Osteocyte (in vitro differentiated cells): Measurements from ENCODE around the gene FUBP3. TPM values are rescaled to one million over a fixed set of nuclear protein-coding genes. Genes with fewer than 3 reads are reported as not detected.

Source experiments
- DNase-seq: peaks from one replicate; pipeline ENCODE4 v3.0.0; 2021; ENCODE audit warnings: mixed read lengths; ENCODE audit not compliant: unreplicated experiment; ENCODE audit errors: extremely low spot score
- H3K27ac Mint-ChIP-seq: one replicate; pipeline ENCODE4 v1.8.0; 2021; ENCODE audit warnings: mild to moderate bottlenecking, mixed read lengths; ENCODE audit not compliant: unreplicated experiment
- H3K27me3 Mint-ChIP-seq: one replicate; pipeline ENCODE4 v1.8.0; 2021; ENCODE audit warnings: mixed read lengths; ENCODE audit not compliant: unreplicated experiment
- H3K36me3 Mint-ChIP-seq: one replicate; pipeline ENCODE4 v1.8.0; 2021; ENCODE audit warnings: mixed read lengths; ENCODE audit not compliant: unreplicated experiment
- H3K4me1 Mint-ChIP-seq: one replicate; pipeline ENCODE4 v1.8.0; 2021; ENCODE audit warnings: mixed read lengths; ENCODE audit not compliant: unreplicated experiment
- H3K4me3 Mint-ChIP-seq: one replicate; pipeline ENCODE4 v1.8.0; 2021; ENCODE audit warnings: mild to moderate bottlenecking, moderate library complexity, mixed read lengths; ENCODE audit not compliant: unreplicated experiment
- H3K9me3 Mint-ChIP-seq: one replicate; pipeline ENCODE4 v1.8.0; 2021; ENCODE audit warnings: mixed read lengths; ENCODE audit not compliant: unreplicated experiment
- total RNA-seq: library from RNA; stranded (reverse); gene quantifications from 2 replicates; pipeline ENCODE4 v1.2.1, GENCODE V29; 2021
- TF ChIP-seq, protein P1 (sequence below): fragments of 200-600 bp; sonication (generic); IDR thresholded peaks from 2 replicates; pipeline ENCODE4 v1.5.0; 2021; ENCODE audit warnings: antibody characterized with exemption, mild to moderate bottlenecking, moderate library complexity

The FUBP3 gene
- total RNA-seq, 1 donor from 2014 or later, result 72.7 TPM

DNA sequence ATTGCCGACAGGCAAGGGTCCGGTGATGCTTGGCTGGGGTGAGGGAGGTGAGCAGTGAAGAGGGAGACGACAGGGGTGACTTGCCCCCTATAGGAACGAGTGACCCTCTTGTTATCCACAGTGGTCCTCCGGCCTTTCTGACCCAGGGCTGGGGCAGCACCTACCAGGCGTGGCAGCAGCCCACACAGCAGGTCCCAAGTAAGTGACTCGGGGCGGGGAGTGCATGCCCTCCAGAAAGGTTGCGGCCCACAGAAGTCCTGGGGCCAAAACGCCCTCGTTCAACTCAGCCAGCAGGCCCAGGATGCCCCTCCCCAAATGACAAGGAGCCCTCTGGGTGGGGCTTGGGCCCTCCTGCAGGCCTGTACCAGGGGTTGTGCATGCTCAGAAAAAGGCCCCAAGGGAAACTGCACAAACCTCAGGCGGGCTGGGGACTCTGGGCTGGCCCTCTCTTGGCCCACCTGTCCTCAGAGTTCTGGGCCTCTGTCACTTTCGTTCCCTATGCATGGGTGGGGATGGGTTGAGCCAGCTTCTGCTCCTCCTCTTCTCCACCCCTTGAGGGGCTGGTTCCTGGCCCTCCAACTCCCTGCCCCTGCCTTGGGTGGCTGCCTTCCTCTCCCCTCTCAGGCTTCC, 52.8 kb downstream of the FUBP3 start:
- H3K4me3 Mint-ChIP-seq, result no peak overlapping the region
- no peak for DNase-seq
- TF ChIP-seq, protein P1, sequence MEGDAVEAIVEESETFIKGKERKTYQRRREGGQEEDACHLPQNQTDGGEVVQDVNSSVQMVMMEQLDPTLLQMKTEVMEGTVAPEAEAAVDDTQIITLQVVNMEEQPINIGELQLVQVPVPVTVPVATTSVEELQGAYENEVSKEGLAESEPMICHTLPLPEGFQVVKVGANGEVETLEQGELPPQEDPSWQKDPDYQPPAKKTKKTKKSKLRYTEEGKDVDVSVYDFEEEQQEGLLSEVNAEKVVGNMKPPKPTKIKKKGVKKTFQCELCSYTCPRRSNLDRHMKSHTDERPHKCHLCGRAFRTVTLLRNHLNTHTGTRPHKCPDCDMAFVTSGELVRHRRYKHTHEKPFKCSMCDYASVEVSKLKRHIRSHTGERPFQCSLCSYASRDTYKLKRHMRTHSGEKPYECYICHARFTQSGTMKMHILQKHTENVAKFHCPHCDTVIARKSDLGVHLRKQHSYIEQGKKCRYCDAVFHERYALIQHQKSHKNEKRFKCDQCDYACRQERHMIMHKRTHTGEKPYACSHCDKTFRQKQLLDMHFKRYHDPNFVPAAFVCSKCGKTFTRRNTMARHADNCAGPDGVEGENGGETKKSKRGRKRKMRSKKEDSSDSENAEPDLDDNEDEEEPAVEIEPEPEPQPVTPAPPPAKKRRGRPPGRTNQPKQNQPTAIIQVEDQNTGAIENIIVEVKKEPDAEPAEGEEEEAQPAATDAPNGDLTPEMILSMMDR, result no peak

DNA sequence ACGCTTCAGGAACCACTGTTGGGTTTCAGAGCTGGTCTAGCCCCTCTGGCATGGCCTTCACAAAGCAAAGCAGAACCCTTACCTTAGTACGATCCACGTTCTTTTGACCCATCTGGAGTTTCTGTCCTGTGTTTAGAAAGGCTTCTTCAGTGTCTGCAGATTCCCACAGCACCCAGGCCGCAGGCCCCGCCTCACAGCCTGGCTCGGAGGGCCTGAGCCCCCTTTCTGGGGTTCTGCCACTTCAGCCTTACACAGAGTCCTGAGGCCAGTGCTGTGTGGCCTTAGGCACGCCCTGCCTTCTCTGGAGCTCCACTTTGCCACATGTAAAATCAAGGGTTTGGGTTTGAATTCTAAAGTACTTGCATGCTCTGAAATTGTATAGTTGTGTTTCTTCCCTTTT, 53.5 kb downstream of the FUBP3 start:
- no peak for DNase-seq
- Mint-ChIP-seq H3K27ac (no peak overlapping the region), H3K4me3 (no peak overlapping the region), H3K9me3 (no peaks in the 10 kb centered on the region), H3K36me3 (peaks cover 30% of the 10 kb centered on the region), H3K4me1 (no peaks in the 10 kb centered on the region), H3K27me3 (no peaks in the 10 kb centered on the region)
- TF ChIP-seq, protein P1, result no peak

More for the DNA sequence above, 52.8 kb downstream of the FUBP3 start:
- no peaks in the 10 kb centered on the region for H3K9me3 Mint-ChIP-seq
- H3K36me3 Mint-ChIP-seq, result peaks cover 33% of the 10 kb centered on the region
- H3K4me1 Mint-ChIP-seq, result no peaks in the 10 kb centered on the region
- H3K27me3 Mint-ChIP-seq, result no peaks in the 10 kb centered on the region
- H3K27ac Mint-ChIP-seq, result no peak overlapping the region

DNA sequence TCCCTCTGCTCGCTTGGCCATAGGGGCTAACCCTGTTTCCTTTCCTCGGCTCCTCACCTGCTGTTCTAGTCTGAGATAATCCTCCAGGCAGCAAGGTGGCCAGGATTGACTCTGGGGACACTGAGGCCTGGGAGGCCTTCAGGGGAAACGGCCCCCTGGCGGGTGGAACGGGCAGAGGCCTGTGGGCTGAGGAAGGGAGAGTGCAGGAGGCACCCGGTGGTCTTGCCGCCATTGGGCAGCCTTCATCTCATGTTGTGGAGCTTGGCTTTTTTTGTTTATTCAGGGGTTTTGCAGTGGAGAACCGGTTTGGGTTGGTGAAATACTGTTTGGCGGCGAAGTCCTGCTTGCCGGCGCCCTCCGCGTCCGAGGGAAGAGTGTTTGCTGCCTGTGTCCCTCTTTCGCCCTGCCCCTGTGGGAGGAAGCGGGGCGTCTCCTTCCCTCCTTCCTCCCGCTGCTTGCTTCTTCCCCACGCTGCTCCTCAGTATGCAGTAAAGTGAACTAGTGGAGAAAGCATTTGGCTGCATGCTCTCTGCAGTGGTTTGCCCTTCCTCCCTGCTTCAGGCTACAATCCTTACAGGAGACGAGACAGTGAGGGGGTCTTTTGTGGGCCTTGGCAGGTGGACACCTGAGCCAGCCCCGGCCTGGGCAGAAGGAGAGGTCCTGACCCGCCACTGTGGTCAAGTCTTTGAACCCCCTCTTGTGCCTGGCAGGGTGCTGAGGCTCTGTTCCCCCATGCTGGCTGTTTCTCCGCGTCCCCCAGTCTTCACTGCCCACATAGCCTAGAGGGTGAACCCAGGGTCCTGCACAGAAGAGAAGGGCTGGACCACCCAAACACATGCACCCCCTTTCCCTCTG, 54.2 kb downstream of the FUBP3 start:
- H3K27me3 Mint-ChIP-seq, result no peaks in the 10 kb centered on the region
- no peak for DNase-seq
- no peak overlapping the region for H3K4me3 Mint-ChIP-seq
- H3K27ac Mint-ChIP-seq, result no peak overlapping the region
- no peaks in the 10 kb centered on the region for H3K9me3 Mint-ChIP-seq
- no peaks in the 10 kb centered on the region for H3K4me1 Mint-ChIP-seq
- TF ChIP-seq, protein P1, result no peak
- peaks cover 35% of the 10 kb centered on the region for H3K36me3 Mint-ChIP-seq

DNA sequence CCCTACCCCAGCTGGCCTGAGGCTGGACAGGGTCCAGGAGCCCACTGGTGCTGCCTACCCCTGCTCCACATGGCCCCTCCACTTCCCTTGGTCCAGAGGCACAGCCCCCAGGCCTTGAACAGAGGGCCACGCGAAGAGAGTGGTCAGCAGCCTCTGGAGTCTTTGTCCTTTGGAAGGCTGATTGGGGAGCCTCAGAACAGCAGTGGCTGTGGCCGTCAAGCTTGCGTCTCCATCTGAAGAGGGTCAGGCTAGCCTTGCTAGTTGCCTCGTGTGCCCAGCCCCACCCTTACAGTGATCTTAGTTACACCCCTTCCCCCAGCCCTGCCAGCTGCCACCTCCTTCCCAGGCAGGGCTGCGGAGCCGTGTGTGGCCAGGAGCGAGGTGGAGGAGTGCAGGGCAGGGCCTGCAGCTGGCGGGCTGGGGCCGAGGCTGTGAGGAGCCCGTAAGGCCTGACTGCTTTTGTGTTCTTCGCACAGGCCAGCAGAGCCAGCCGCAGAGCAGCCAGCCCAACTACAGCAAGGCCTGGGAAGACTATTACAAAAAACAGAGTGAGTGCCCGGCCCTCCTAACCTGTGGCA, 54.9 kb downstream of the FUBP3 start:
- TF ChIP-seq, protein P1, result no peak
- Mint-ChIP-seq H3K9me3 (no peaks in the 10 kb centered on the region), H3K36me3 (peaks cover 42% of the 10 kb centered on the region), H3K4me1 (no peaks in the 10 kb centered on the region), H3K4me3 (no peak overlapping the region), H3K27me3 (no peaks in the 10 kb centered on the region), H3K27ac (no peak overlapping the region)
- DNase-seq, result no peak

DNA sequence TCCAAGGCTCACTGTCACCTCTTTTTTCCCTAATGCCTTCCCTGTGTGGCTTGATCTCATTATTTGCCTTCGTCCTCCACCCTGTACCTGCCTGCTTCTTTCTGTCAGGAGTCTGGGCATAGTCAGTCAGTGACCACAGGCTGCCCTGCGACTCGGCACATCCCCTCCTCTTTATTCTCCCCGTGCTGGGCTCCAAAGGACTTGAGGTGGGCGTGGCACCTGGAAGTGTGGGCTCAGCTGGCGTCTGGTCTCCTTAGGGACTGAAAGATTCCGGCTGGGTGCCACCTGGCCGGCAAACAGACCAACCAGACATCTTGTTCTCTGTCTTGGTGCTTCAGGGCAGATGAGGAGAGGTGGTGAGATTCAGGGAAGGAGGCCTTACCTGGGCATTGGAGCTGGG, 55.4 kb downstream of the FUBP3 start:
- Mint-ChIP-seq H3K36me3 (peaks cover 42% of the 10 kb centered on the region), H3K27me3 (no peaks in the 10 kb centered on the region), H3K9me3 (no peaks in the 10 kb centered on the region), H3K4me3 (no peak overlapping the region), H3K4me1 (no peaks in the 10 kb centered on the region), H3K27ac (no peak overlapping the region)
- no peak for DNase-seq
- TF ChIP-seq, protein P1, result no peak
